GM12873 (cell line): ENCODE measurements around the gene OR1A1.

Source experiments
- TF ChIP-seq, protein P1 (sequence below): IDR thresholded peaks from 2 replicates; pipeline ENCODE4 v1.5.1; 2012; ENCODE audit warnings: low read depth, mild to moderate bottlenecking, moderate library complexity, low read length, control low read depth; ENCODE audit not compliant: insufficient read depth; ENCODE audit errors: missing control alignments

Gene OR1A1, protein sequence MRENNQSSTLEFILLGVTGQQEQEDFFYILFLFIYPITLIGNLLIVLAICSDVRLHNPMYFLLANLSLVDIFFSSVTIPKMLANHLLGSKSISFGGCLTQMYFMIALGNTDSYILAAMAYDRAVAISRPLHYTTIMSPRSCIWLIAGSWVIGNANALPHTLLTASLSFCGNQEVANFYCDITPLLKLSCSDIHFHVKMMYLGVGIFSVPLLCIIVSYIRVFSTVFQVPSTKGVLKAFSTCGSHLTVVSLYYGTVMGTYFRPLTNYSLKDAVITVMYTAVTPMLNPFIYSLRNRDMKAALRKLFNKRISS

DNA sequence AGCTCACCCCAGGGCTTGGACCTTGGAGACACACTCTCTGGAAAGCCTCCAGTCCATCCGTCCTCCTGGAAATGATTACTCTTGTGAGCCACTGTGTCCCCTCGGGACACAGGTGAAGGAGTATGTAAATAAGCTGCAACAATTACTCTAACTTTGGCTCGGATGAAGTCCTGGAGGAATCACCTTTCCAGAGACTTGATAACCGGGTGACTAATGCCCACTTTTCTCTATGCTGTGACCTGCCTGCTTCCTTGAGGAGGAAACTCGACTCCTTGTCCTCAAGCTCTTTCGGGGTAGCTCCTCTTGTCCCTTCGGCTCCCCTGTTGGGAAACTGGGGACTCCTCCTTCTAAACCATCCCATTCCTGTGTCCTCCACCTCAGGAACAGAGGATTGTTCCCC, at the start of gene OR1A1:
TSS of gene OR1A1 (plus strand) at position 301 of the 400 bp plus-strand sequence. CDS start 7,954 bp downstream, outside the sequence.
- TF ChIP-seq, protein P1, sequence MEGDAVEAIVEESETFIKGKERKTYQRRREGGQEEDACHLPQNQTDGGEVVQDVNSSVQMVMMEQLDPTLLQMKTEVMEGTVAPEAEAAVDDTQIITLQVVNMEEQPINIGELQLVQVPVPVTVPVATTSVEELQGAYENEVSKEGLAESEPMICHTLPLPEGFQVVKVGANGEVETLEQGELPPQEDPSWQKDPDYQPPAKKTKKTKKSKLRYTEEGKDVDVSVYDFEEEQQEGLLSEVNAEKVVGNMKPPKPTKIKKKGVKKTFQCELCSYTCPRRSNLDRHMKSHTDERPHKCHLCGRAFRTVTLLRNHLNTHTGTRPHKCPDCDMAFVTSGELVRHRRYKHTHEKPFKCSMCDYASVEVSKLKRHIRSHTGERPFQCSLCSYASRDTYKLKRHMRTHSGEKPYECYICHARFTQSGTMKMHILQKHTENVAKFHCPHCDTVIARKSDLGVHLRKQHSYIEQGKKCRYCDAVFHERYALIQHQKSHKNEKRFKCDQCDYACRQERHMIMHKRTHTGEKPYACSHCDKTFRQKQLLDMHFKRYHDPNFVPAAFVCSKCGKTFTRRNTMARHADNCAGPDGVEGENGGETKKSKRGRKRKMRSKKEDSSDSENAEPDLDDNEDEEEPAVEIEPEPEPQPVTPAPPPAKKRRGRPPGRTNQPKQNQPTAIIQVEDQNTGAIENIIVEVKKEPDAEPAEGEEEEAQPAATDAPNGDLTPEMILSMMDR: no peak

DNA sequence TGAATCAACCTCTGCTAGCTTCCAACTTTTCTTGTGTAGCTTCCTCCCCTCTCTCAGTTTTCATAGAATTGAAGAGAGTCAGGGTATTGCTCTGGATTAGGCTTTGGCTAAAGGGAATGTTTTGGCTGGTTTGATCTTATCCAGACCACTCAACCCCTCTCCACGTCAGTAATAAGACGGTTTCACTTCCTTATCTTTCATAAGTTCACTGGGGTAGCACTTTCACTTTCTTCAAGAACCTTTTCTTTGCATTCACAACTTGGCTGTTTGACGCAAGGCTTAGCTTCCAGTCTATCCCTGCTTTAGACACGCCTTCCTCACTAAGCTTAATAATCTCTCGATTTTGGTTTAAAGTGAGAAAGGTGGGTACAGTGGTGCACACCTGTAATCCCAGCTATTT, 39.9 kb upstream of the OR1A1 start:
- TF ChIP-seq, protein P1: no peak

DNA sequence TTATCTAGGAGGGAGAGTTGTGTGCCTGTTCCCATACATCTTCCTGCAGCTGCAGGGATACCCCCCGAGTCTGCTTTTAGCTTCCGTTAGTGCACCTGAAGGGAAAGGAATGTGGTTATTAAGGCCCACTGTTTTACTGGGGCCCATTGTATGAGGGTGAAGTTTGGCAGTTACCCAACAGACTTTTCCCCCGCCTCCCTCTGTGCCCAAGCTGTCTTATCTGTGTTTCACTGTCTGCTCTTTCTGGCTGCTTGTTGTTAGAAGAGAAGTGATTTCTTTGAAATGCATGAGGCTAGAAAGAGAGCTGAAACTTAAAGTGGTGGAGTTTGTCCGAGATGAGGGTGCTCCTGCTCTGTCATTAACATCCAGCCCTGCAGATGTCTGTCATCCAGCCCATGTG, 17.5 kb upstream of the OR1A1 start:
- TF ChIP-seq, protein P1: no peak

DNA sequence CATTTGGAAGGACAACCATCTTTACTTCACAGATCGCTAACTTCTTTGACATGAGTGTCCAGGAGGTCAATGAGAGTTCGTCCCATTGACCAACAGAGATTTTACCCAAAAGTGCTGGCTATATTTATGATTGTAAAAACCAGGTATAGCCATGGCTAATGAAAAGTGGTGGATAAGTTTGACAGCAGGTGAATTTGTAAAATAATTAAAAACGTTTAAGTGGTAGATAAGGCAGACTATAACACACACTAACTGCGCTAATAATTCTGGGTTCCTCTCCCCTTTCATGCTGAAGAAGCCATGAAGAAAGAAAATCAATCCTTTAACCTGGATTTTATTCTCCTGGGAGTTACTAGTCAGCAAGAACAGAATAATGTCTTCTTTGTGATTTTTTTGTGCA, 10.2 kb upstream of the OR1A1 start, which contains the start of gene OR1A2:
TSS of gene OR1A2 (plus strand) at position 301 of the 400 bp plus-strand sequence. CDS start at position 301, 0 bp downstream.
- TF ChIP-seq, protein P1: no peak

DNA sequence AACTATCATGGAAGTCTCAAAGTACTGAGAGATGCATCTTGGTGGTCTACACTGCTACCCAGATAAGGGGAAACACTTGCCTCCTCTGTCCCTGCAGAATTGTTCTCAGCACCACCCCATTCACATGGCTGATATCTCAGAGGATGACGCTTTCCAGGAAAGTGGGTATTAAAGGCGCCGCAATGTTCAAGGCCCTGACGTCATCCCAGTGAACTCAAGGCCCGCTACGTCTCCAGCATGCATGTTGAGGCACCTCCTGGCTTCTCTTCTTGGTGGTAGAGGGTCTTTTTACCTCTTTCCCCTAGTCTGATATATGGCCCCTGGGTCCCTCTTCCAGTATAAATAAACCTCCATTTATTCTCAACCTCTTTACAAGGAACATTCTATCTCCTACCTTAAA, 1.0 kb downstream of the OR1A1 start:
- TF ChIP-seq, protein P1: no peak

DNA sequence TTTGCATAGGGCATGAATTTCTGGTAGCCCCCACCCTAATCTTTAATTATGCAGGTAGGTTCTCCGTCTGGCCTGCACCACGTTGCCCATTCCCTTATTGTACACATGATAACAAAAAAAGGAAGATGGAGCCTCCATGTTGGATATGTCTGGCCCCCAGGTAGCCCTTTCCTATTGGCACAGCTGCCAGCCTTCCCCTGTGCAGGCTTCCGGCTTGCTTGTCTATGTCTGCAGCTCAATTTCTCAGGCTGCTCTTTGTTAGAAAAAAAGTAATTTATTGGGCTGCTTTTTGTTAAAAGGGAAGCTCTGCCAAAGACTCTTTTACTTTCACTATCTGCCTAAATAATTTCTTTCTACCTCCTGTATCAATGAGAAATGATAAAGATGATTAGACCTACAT, 5.5 kb downstream of the OR1A1 start:
- TF ChIP-seq, protein P1: no peak

DNA sequence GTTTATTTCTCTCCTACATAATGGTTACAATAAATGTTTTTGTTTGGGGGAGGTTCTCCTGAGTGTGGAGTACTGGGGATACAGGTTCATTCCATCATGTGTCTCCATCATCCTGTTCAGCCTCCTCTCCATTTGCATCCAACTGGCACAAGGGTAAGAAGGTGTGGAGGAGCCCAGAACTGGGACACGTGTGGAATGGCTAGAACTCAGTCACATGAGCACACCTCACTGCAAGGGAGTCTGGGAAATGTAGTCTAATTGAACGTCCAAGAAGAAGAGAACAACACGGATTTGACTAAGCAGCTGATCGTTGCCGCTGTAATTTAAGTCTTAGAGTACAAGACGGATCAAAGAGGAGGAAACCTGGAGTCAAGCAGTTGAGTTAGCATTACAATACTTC, 6.1 kb downstream of the OR1A1 start:
- TF ChIP-seq, protein P1: no peak
